Choroid plexus epithelial cell (primary cell): Measurements from ENCODE around the gene FAM24B.
"Not testable (repeated sequence)": the region's sequence is repeated elsewhere in the genome, so short reads cannot be mapped to it uniquely, and the experiment has no call there.

Experiments
- DNase-seq: peaks from one replicate; pipeline ENCODE4 v3.0.0-alpha.2; 2010; ENCODE audit warnings: low read depth
- H3K4me3 ChIP-seq: 2 replicates; pipeline ENCODE4 v1.5.1; 2011; ENCODE audit warnings: low read depth, mild to moderate bottlenecking, control low read depth, low read length, moderate library complexity
- TF ChIP-seq, protein P1 (sequence below): conservative IDR thresholded peaks from 2 replicates; pipeline ENCODE4 v1.5.1; 2011; ENCODE audit warnings: low read depth, mild to moderate bottlenecking, control low read depth, inconsistent platforms, low read length, moderate library complexity

The FAM24B gene

DNA sequence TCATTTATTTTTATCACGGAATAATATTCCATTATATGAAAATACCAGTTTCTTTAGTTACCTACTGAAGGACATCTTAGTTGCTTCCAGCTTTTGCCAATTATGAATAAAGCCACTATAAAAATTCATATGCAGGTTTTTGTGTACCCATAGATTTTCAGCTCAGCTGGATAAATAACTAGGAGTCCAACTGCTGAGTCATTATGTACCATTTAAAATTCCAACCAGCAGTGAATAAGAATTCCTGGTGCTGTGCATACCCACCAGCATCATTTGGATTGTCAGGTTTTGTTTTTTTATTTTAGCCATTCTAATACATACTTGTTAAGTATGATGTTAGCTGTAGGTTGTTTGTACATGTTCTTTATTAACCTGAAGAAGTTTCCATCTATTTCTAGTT lies 14.5 kb downstream of the FAM24B start:
- TF ChIP-seq, protein P1, sequence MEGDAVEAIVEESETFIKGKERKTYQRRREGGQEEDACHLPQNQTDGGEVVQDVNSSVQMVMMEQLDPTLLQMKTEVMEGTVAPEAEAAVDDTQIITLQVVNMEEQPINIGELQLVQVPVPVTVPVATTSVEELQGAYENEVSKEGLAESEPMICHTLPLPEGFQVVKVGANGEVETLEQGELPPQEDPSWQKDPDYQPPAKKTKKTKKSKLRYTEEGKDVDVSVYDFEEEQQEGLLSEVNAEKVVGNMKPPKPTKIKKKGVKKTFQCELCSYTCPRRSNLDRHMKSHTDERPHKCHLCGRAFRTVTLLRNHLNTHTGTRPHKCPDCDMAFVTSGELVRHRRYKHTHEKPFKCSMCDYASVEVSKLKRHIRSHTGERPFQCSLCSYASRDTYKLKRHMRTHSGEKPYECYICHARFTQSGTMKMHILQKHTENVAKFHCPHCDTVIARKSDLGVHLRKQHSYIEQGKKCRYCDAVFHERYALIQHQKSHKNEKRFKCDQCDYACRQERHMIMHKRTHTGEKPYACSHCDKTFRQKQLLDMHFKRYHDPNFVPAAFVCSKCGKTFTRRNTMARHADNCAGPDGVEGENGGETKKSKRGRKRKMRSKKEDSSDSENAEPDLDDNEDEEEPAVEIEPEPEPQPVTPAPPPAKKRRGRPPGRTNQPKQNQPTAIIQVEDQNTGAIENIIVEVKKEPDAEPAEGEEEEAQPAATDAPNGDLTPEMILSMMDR = no peak
- H3K4me3 ChIP-seq = no peak overlapping the region
- peak; percentile 54 for DNase-seq

DNA sequence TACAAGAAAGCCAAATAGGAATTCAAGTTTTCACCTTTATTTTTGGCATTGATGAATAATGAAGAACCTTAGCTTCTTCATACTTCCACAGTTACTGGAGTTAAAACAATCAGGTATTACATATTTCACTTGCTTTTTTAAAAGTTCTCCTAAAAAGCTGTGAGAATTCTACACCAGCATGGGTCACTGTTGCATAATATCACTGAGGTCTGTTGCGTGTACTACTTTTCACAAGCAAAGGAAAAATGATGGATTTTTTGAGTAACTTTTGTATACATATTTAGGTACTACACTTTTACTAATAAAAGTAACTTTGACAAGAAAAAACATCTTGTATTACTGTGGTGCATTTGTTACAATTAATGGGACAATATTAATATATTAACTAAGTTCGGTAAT lies 15.2 kb downstream of the FAM24B start:
- DNase-seq = peak; percentile 59
- TF ChIP-seq, protein P1 = no peak

DNA sequence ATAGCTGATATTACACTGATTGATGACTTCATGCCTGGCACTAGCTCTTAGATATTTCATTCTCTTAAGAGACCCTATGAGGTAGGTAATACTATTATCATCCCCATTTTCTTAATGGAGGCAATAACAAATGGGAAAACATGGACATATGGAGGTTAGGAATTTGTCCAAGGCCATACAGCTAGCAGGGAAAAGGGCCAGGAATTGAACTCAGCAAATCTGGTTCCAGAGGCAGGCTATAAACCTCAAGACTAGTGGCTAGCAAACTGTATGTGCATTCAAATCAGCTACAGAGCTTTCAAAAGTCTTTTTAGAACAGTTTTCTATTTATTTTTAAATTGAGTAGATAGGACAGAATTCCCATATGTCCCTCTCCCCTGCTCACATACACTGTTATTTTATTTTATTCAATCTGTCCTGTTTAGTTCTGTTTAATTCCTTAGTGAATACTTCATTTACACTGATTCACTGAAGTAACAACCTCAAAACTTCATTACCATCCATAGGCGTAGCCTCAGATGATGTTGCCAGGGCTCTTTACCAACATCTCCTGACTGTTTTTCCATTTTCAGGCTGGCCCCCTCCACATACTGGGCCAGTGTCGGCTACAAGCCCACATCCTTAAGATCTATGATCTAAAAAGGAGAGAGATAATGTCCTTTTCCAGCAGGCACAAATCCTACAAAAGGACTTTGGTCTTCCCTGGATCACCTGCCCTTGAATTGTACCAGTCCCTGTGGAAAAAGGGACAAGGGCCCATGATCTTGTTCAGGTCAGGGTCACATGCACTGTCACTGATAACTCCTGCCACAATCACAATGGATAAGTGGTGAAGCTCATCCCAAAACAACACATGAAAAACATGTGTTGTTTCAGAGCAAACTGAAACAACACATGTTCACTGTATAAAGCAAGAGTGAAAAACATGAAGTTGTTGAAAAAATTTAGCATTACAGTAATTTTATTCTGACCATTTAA lies 15.9 kb downstream of the FAM24B start:
- TF ChIP-seq, protein P1 = no peak
- no peak for DNase-seq

More for the DNA sequence above, 15.2 kb downstream of the FAM24B start:
- H3K4me3 ChIP-seq = no peak overlapping the region

DNA sequence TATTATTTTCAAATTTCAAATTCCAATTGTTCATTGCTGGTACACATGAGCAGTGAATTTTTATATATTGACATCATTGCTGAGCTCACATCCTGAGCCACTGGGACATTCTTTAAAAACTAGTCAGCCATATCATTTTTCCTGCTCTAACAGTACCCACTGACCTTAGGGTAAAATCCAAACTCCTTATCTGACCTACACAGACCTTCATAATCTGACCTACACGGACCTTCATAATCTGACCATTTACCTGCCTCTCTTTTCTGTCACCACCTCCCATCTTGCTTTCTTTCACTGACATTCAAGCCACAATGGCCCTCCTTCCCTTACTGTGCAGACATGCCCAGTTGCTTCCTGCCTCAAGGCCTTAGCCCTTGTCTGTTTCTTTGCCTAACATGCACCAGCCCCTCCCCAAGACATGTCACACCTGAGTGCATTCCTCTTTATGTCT lies 17.6 kb downstream of the FAM24B start:
- no peak overlapping the region for H3K4me3 ChIP-seq
- TF ChIP-seq, protein P1 = no peak
- DNase-seq = peak; percentile 79

More for the DNA sequence above, 15.9 kb downstream of the FAM24B start:
- no peak overlapping the region for H3K4me3 ChIP-seq

DNA sequence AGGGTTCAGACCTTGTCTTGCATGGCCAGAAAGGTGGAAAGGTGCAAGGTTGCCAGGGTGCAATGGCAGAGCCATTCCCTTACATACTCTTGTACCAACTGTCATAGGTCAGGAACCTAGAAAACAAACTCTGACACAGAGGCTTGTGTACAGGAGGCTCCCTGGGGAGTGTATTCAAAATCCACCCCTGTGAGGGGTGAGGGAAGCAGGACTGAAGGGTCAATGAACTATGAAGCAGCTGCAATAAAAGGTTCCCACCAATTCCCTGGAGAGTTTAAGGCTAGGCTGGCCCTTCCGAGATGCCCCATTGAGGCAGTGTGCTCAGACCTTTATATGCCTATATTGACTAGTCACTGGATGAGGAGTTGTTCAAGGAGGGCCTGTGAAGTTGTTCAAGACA lies 19.9 kb downstream of the FAM24B start:
- TF ChIP-seq, protein P1 = no peak
- peak; percentile 13 for DNase-seq

DNA sequence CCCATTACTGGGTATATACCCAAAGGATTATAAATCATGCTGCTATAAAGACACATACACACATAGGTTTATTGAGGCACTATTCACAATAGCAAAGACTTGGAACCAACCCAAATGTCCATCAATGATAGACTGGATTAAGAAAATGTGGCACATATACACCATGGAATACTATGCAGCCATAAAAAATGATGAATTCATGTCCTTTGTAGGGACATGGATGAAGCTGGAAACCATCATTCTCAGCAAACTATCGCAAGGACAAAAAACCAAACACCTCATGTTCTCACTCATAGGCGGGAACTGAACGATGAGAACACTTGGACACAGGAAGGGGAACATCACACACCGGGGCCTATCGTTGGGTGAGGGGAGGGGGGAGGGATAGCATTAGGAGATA lies 21.3 kb downstream of the FAM24B start:
- DNase-seq, H3K4me3 ChIP-seq: not testable (repeated sequence)

More for the DNA sequence above, 19.9 kb downstream of the FAM24B start:
- H3K4me3 ChIP-seq = no peak overlapping the region

DNA sequence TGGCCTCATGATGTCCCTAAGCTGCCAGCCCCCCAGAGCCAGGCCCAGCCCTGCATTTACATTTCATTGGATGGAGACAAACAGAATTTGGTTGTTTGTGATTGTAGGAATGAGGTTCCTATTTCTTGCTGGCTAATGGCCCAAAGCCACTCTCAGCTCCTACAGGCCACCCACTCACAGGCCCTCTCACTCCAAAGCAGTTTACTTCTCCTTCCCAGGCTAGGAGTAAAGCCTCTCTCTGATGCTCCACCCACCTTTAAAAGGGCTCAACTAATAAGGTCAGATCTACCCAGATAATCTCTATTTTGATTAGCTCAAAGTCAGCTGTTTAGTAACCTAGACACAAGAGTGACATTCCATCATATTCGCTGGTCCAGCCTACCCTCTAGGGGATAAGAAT lies 22.5 kb downstream of the FAM24B start:
- H3K4me3 ChIP-seq = no peak overlapping the region
- TF ChIP-seq, protein P1 = no peak
- DNase-seq = peak; percentile 28
